ENCODE data around the gene ACTR6.

ACTR6 gene

GRCh38 chr12:100266835-100267602 is 66.4 kb downstream of the ACTR6 start, which contains the start of the genes DEPDC4 and SCYL2:
Gene DEPDC4 (minus strand): TSS chr12:100267079. CDS start chr12:100267076, 3 bp downstream.
Gene SCYL2 (plus strand): TSS chr12:100267177. CDS start chr12:100282971, 15,794 bp downstream.
- peak; percentile 91 for DNase-seq (ENCODE audit: low read depth)

- peak; percentile 1 for DNase-seq (ENCODE audit: low read depth)
Observed at GRCh38 chr12:100267603-100268281, 67.1 kb downstream of the ACTR6 start.

GRCh38 chr12:100268835-100269564 is 68.4 kb downstream of the ACTR6 start:
- DNase-seq (ENCODE audit: low read depth): no peak

- no peak for DNase-seq (ENCODE audit: low read depth)
Observed at GRCh38 chr12:100273782-100274181, 73.2 kb downstream of the ACTR6 start.

Data from stimulated activated CD8-positive, alpha-beta memory T cell treated with anti-CD3 and anti-CD28 coated beads, Interleukin-12 subunit alpha, Interleukin-12 subunit beta, amount 100 ng/mL, for 1 hour (primary cell).